Endothelial cell of umbilical vein (primary cell): Measurements from ENCODE around the gene TTLL5. TPM values are rescaled to one million over a fixed set of nuclear protein-coding genes. Genes with fewer than 3 reads are reported as not detected.

Experiments
- BruUV-seq: library from RNA; stranded (reverse); fragments of 400-500 nt; replicated peaks from 2 replicates; lab custom pipeline; 2021; lab: Mats Ljungman, UMichigan
- CTCF ChIA-PET: fragments of 300-600, 350-600 bp; sonication (Branson Sonifier 250); formaldehyde crosslinking; loops from one replicate; lab custom pipeline; 2021; ENCODE audit warnings: antibody characterized with exemption, inconsistent platforms; lab: Charles Lee
- POLR2A ChIA-PET: fragments of 300-600, 350-600 bp; sonication (Branson Sonifier 250); formaldehyde crosslinking; loops from one replicate; lab custom pipeline; 2021; ENCODE audit warnings: antibody characterized with exemption, inconsistent platforms; lab: Charles Lee
- DNase-seq: peaks from one replicate; pipeline ENCODE4 v3.0.0-alpha.2; 2011; ENCODE audit warnings: low read depth, low spot score
- FAIRE-seq: peaks from 2 replicates; lab custom pipeline; 2011; peaks lifted over from hg19 to GRCh38; lab: Jason Lieb, UNC
- H2AFZ ChIP-seq: 2 replicates; pipeline ENCODE4 v1.6.0; 2012; ENCODE audit warnings: low read depth, low read length, control low read depth, inconsistent platforms
- H3K27ac ChIP-seq: 2 replicates; pipeline ENCODE4 v1.5.1; 2011; ENCODE audit warnings: low read depth, mild to moderate bottlenecking, control low read depth, low read length, moderate library complexity; ENCODE audit not compliant: insufficient read depth
- H3K27me3 ChIP-seq, 2 experiments: 2 replicates each; pipeline versions ENCODE4 v1.6.0 to v1.6.1; 2011; ENCODE audit warnings: low read length in 2 of 2, mixed read lengths in 1 of 2; ENCODE audit not compliant: control insufficient read depth in 2 of 2, insufficient read depth in 2 of 2
- H3K36me3 ChIP-seq, 2 experiments: 2 replicates in 1 of 2; 3 replicates in 1 of 2; pipeline ENCODE4 v1.5.1; 2011; ENCODE audit warnings: low read length in 2 of 2, mild to moderate bottlenecking in 1 of 2, moderate library complexity in 1 of 2; ENCODE audit not compliant: control insufficient read depth in 2 of 2, insufficient read depth in 2 of 2; ENCODE audit errors: extremely low read depth in 1 of 2
- H3K4me1 ChIP-seq: 3 replicates; pipeline ENCODE4 v1.5.1; 2011; ENCODE audit warnings: mild to moderate bottlenecking, low read length; ENCODE audit not compliant: control insufficient read depth, insufficient read depth; ENCODE audit errors: extremely low read depth
- H3K4me2 ChIP-seq: 2 replicates; pipeline ENCODE4 v1.6.1; 2011; ENCODE audit warnings: low read length, control low read depth, mixed read lengths; ENCODE audit not compliant: insufficient read depth
- H3K4me3 ChIP-seq, 3 experiments: fragments of 200-600 bp in 1 of 3; sonication (generic), shearing (Covaris generic) in 1 of 3; replicated peaks in 1 of 3; 2 replicates each; pipeline ENCODE4 v1.5.1; 2011 to 2016; ENCODE audit warnings: control low read depth in 3 of 3, low read length in 3 of 3, mild to moderate bottlenecking in 2 of 3, inconsistent platforms in 1 of 3, low read depth in 1 of 3, moderate library complexity in 1 of 3; ENCODE audit not compliant: insufficient read depth in 1 of 3
- H3K79me2 ChIP-seq: 2 replicates; pipeline ENCODE4 v1.6.0; 2012; ENCODE audit warnings: low read length, inconsistent platforms; ENCODE audit not compliant: control insufficient read depth, insufficient read depth
- H3K9ac ChIP-seq: replicated peaks from 2 replicates; pipeline ENCODE3; 2011; ENCODE audit warnings: low read length, control low read depth; ENCODE audit not compliant: insufficient read depth; ENCODE audit errors: extremely low read depth
- H3K9me1 ChIP-seq: replicated peaks from 3 replicates; pipeline ENCODE4 v1.6.0; 2011; ENCODE audit warnings: mild to moderate bottlenecking, low read length; ENCODE audit not compliant: control insufficient read depth, insufficient read depth; ENCODE audit errors: extremely low read depth
- H3K9me3 ChIP-seq: replicated peaks from 2 replicates; pipeline ENCODE4 v1.5.1; 2012; ENCODE audit warnings: low read length, inconsistent platforms; ENCODE audit not compliant: control insufficient read depth, insufficient read depth
- H4K20me1 ChIP-seq: replicated peaks from 2 replicates; pipeline ENCODE3; 2011; ENCODE audit warnings: mild to moderate bottlenecking, low read length; ENCODE audit not compliant: control insufficient read depth, insufficient read depth; ENCODE audit errors: extremely low read depth
- CTCF ChIP-seq, 2 donors: IDR thresholded peaks; 1 replicate in 1 of 2; 2 replicates in 1 of 2; pipeline ENCODE4 v1.5.1; 2011; ENCODE audit warnings: low read length in 2 of 2, mild to moderate bottlenecking in 2 of 2, moderate library complexity in 2 of 2, control low read depth in 1 of 2, inconsistent platforms in 1 of 2, low read depth in 1 of 2; ENCODE audit not compliant: insufficient read depth in 1 of 2; ENCODE audit errors: extremely low read depth in 1 of 2
- EZH2 ChIP-seq: IDR thresholded peaks from 2 replicates; pipeline ENCODE4 v1.6.1; 2012; ENCODE audit warnings: borderline replicate concordance, low read depth, mild to moderate bottlenecking, moderate library complexity, low read length, inconsistent platforms; ENCODE audit not compliant: severe bottlenecking
- FOS ChIP-seq: IDR thresholded peaks from 2 replicates; pipeline ENCODE4 v1.6.1; 2011; ENCODE audit warnings: mild to moderate bottlenecking, low read length, moderate library complexity, borderline replicate concordance; ENCODE audit not compliant: insufficient read depth
- GATA2 ChIP-seq: IDR thresholded peaks from 2 replicates; pipeline ENCODE4 v1.7.0; 2011; ENCODE audit warnings: low read depth, mild to moderate bottlenecking, moderate library complexity, mixed read lengths, low read length; ENCODE audit not compliant: insufficient read length, insufficient read depth
- JUN ChIP-seq: IDR thresholded peaks from 2 replicates; pipeline ENCODE4 v1.6.1; 2011; ENCODE audit warnings: borderline replicate concordance, low read depth; ENCODE audit not compliant: insufficient read length, insufficient read depth
- MAX ChIP-seq: IDR thresholded peaks from 2 replicates; pipeline ENCODE4 v1.6.1; 2011; ENCODE audit not compliant: insufficient read depth, insufficient read length
- MYC ChIP-seq: IDR thresholded peaks from one replicate; pipeline ENCODE4 v1.6.1; 2011; ENCODE audit warnings: mild to moderate bottlenecking, low read depth, low read length
- POLR2A ChIP-seq: IDR thresholded peaks from 2 replicates; pipeline ENCODE4 v1.6.1; 2012; ENCODE audit warnings: low read depth, mild to moderate bottlenecking, control low read depth, low read length
- POLR2AphosphoS5 ChIP-seq: IDR thresholded peaks from 2 replicates; pipeline ENCODE4 v1.6.1; 2012; ENCODE audit warnings: low read depth, mild to moderate bottlenecking, control low read depth, low read length, moderate library complexity; ENCODE audit not compliant: insufficient read depth
- dilution Hi-C: fragments of 300-500 bp; cut with MboI; formaldehyde crosslinking; loops from one replicate; pipeline ENCODE4 v1.15.0; 2019; ENCODE audit warnings: low sequenced_read_pairs; ENCODE audit not compliant: extremely low pct_ligation_motif_present
- intact Hi-C: fragments of 100-400 bp; cut with micrococcal nuclease; formaldehyde crosslinking; loops from one replicate; pipeline ENCODE4 v1.10.0; 2022
- polyA plus RNA-seq, 4 experiments: library from polyadenylated mRNA; depleted of rRNA in 3 of 4; stranded (reverse) in 3 of 4; unstranded in 1 of 4; fragments of >200 nt; gene quantifications; 2 replicates each; pipeline versions ENCODE4 v1.2.1 to v1.2.3, GENCODE V29; 2011 to 2012; ENCODE audit warnings: missing spikeins in 1 of 4
- total RNA-seq: library from RNA; stranded (reverse); gene quantifications from 2 replicates; pipeline ENCODE4 v1.2.3, GENCODE V29; 2021

Gene TTLL5
- total and polyA plus RNA-seq, 2 donors (not counting 3 experiments of a cell fraction or from before 2014, with no cell fraction given), result 33.2 to 93.6 TPM

- peaks cover 0 to 9% of the 10 kb centered on the region in 2 experiments for H3K36me3 ChIP-seq
- intact Hi-C loops (no loop called here), dilution Hi-C loops (no loop called here)
- H4K20me1 ChIP-seq, result no peaks in the 10 kb centered on the region
- FAIRE-seq (no peak), DNase-seq (no peak)
- H3K9me1 ChIP-seq, result no peaks in the 10 kb centered on the region
- H3K4me1 ChIP-seq, result no peaks in the 10 kb centered on the region
- H3K4me2 ChIP-seq, result no peak overlapping the region
- H3K27ac ChIP-seq, result no peak overlapping the region
- no peaks in the 10 kb centered on the region for H3K79me2 ChIP-seq
- ChIA-PET CTCF (interaction anchor here (1.1 to 1.3 kb wide), 2 partner anchors 101 to 177 kb away, joined by 3 read pairs; no protein-coding TSS in a partner anchor), POLR2A (no interaction called here)
- no peaks in the 10 kb centered on the region for H3K9me3 ChIP-seq
- no peak overlapping the region for H3K9ac ChIP-seq
- no peak overlapping the region for H3K4me3 ChIP-seq
- H3K27me3 ChIP-seq, result no peaks in the 10 kb centered on the region
- no TSS peak for BruUV-seq
- no peak for TF ChIP-seq EZH2
- no peak for TF ChIP-seq GATA2
- no peak for TF ChIP-seq POLR2AphosphoS5
- TF ChIP-seq POLR2A, result no peak
- TF ChIP-seq JUN, result no peak
- TF ChIP-seq CTCF (IDR thresholded peaks at IDR 0.05; ENCODE audit: extremely low read depth in 1 of 2, insufficient read depth in 1 of 2, low read depth in 1 of 2, low read length in 2 of 2), result no peak
- TF ChIP-seq MYC, result no peak
- no peak for TF ChIP-seq FOS
- no peak for TF ChIP-seq MAX
- H2AFZ ChIP-seq, result no peak overlapping the region
Measured at GRCh38 chr14:75805646-75806045, 144.6 kb downstream of the TTLL5 start.
